NCI-H82 treated with DMSO at 0.1 percent for 48 hours (cell line): Measurements from ENCODE around the gene CAMTA1.
"Not testable (repeated sequence)": the region's sequence is repeated elsewhere in the genome, so short reads cannot be mapped to it uniquely, and the experiment has no call there.

Source experiments
- DNase-seq: peaks from one replicate; lab custom pipeline; 2025; ENCODE audit not compliant: unreplicated experiment; lab: John Stamatoyannopoulos, UW

Gene CAMTA1

GRCh38 chr1:7760245-7760644, 975.0 kb downstream of the CAMTA1 start:
- no peak for DNase-seq

GRCh38 chr1:7761103-7761502, 975.8 kb downstream of the CAMTA1 start:
- no peak for DNase-seq

- DNase-seq = no peak
Measured at GRCh38 chr1:7767176-7767575, 981.9 kb downstream of the CAMTA1 start.

GRCh38 chr1:7768583-7768982, 983.3 kb downstream of the CAMTA1 start:
- DNase-seq = no peak

GRCh38 chr1:7769673-7770412, 984.6 kb downstream of the CAMTA1 start:
- no peak for DNase-seq

- no peak for DNase-seq
Measured at GRCh38 chr1:7770669-7770996, 985.4 kb downstream of the CAMTA1 start.

GRCh38 chr1:7770997-7771822, 986.0 kb downstream of the CAMTA1 start, which contains the start of gene VAMP3:
Gene VAMP3, plus strand, starts transcription at chr1:7771296. Its CDS starts 88 bp downstream, at chr1:7771384.
- DNase-seq = peak; percentile 39

- DNase-seq = no peak
Measured at GRCh38 chr1:7771823-7772299, 986.6 kb downstream of the CAMTA1 start.

- no peak for DNase-seq
Measured at GRCh38 chr1:7777591-7777990, 992.3 kb downstream of the CAMTA1 start.

- DNase-seq = no peak
Measured at GRCh38 chr1:7778133-7778628, 992.9 kb downstream of the CAMTA1 start.

- no peak for DNase-seq
Measured at GRCh38 chr1:7780976-7781375, 995.7 kb downstream of the CAMTA1 start.

- no peak for DNase-seq
Measured at GRCh38 chr1:7781501-7781900, 996.2 kb downstream of the CAMTA1 start.

GRCh38 chr1:7781923-7782495, 996.8 kb downstream of the CAMTA1 start:
- DNase-seq = no peak

- peak; percentile 67 for DNase-seq
Measured at GRCh38 chr1:7783178-7783711, 998.0 kb downstream of the CAMTA1 start.

- DNase-seq = peak; percentile 88
Measured at GRCh38 chr1:7783826-7784491, 998.7 kb downstream of the CAMTA1 start, which contains the start of gene PER3. Gene PER3, plus strand, starts transcription at chr1:7784291. Its CDS starts 587 bp downstream, at chr1:7784878.

GRCh38 chr1:7784492-7785071, 999.3 kb downstream of the CAMTA1 start:
- DNase-seq = no peak

GRCh38 chr1:7785108-7785507, 999.9 kb downstream of the CAMTA1 start:
- DNase-seq = no peak

- DNase-seq = no peak
Measured at GRCh38 chr1:7786795-7787194, 1001.5 kb downstream of the CAMTA1 start.

- no peak for DNase-seq
Measured at GRCh38 chr1:7789828-7790227, 1004.6 kb downstream of the CAMTA1 start.

- not testable (repeated sequence) for DNase-seq
Measured at GRCh38 chr1:7791027-7791426, 1005.8 kb downstream of the CAMTA1 start.
